Neuronal stem cell (in vitro differentiated cells): ENCODE results near the gene PLSCR2.

Experiments used
- DNase-seq: peaks from one replicate; pipeline ENCODE4 v3.0.0-alpha.2; 2013; ENCODE audit warnings: low spot score
- H2AFZ ChIP-seq: one replicate; pipeline ENCODE4 v1.6.1; 2013; ENCODE audit warnings: mild to moderate bottlenecking, low read length, inconsistent platforms
- H2AK5ac ChIP-seq: 2 replicates; pipeline ENCODE4 v1.6.1; 2013; ENCODE audit warnings: low read depth, mild to moderate bottlenecking, inconsistent platforms, low read length, moderate library complexity, mixed read lengths
- H2BK120ac ChIP-seq: 2 replicates; pipeline ENCODE4 v1.6.1; 2013; ENCODE audit warnings: low read depth, mild to moderate bottlenecking, inconsistent platforms, low read length, moderate library complexity, mixed read lengths
- H2BK12ac ChIP-seq: one replicate; pipeline ENCODE4 v1.6.1; 2013; ENCODE audit warnings: low read length, inconsistent platforms
- H2BK15ac ChIP-seq: 2 replicates; pipeline ENCODE4 v1.6.1; 2013; ENCODE audit warnings: mild to moderate bottlenecking, low read length, inconsistent platforms, mixed read lengths
- H2BK5ac ChIP-seq: one replicate; pipeline ENCODE4 v1.6.1; 2013; ENCODE audit warnings: inconsistent platforms, mild to moderate bottlenecking, low read length, moderate library complexity
- H3K14ac ChIP-seq: one replicate; pipeline ENCODE4 v1.6.1; 2013; ENCODE audit warnings: low read length, inconsistent platforms
- H3K18ac ChIP-seq: 2 replicates; pipeline ENCODE4 v1.6.1; 2013; ENCODE audit warnings: low read length, inconsistent platforms
- H3K23ac ChIP-seq: 2 replicates; pipeline ENCODE4 v1.6.1; 2013; ENCODE audit warnings: low read depth, mild to moderate bottlenecking, mixed read lengths, low read length, inconsistent platforms; ENCODE audit not compliant: poor library complexity
- H3K27ac ChIP-seq: replicated peaks from 3 replicates; pipeline ENCODE4 v1.5.1; 2013; ENCODE audit warnings: low read length, inconsistent platforms
- H3K27me3 ChIP-seq, 3 experiments: 2 replicates each; pipeline ENCODE4 v1.6.1; 2013; ENCODE audit warnings: low read length in 3 of 3, mild to moderate bottlenecking in 2 of 3, inconsistent platforms in 1 of 3, low read depth in 1 of 3, mixed read lengths in 1 of 3, moderate library complexity in 1 of 3; ENCODE audit not compliant: control insufficient read depth in 3 of 3, insufficient read depth in 3 of 3
- H3K36me3 ChIP-seq, 2 donors: replicated peaks in 1 of 2; 2 replicates each; pipeline ENCODE4 v1.6.1; 2013; ENCODE audit warnings: low read length in 2 of 2; ENCODE audit not compliant: control insufficient read depth in 2 of 2, insufficient read depth in 2 of 2
- H3K4ac ChIP-seq: 2 replicates; pipeline ENCODE4 v1.6.1; 2013; ENCODE audit warnings: inconsistent platforms, mild to moderate bottlenecking, low read length, moderate library complexity
- H3K4me1 ChIP-seq, 2 donors: 1 replicate in 1 of 2; 2 replicates in 1 of 2; pipeline ENCODE4 v1.6.1; 2013; ENCODE audit warnings: low read length in 2 of 2, low read depth in 1 of 2; ENCODE audit not compliant: control insufficient read depth in 2 of 2, insufficient read depth in 1 of 2
- H3K4me2 ChIP-seq: one replicate; pipeline ENCODE4 v1.6.1; 2013; ENCODE audit warnings: mild to moderate bottlenecking, low read length, inconsistent platforms; ENCODE audit not compliant: insufficient read depth, poor library complexity, severe bottlenecking
- H3K4me3 ChIP-seq, 2 donors: 2 replicates each; pipeline ENCODE4 v1.5.1; 2013; ENCODE audit warnings: low read length in 2 of 2, mild to moderate bottlenecking in 2 of 2, inconsistent platforms in 1 of 2, moderate library complexity in 1 of 2
- H3K79me1 ChIP-seq: one replicate; pipeline ENCODE4 v1.6.1; 2013; ENCODE audit warnings: low read depth, mild to moderate bottlenecking, inconsistent platforms, low read length, moderate library complexity
- H3K9ac ChIP-seq: one replicate; pipeline ENCODE4 v1.6.1; 2013; ENCODE audit warnings: mild to moderate bottlenecking, low read depth, low read length, inconsistent platforms; ENCODE audit not compliant: poor library complexity
- H3K9me3 ChIP-seq, 2 donors: replicated peaks in 1 of 2; 2 replicates each; pipeline versions ENCODE3 to v1.6.1; 2013; ENCODE audit warnings: low read length in 2 of 2, mild to moderate bottlenecking in 2 of 2, inconsistent platforms in 1 of 2, low read depth in 1 of 2, mixed read lengths in 1 of 2, moderate library complexity in 1 of 2; ENCODE audit not compliant: control insufficient read depth in 2 of 2, insufficient read depth in 1 of 2
- H4K8ac ChIP-seq: one replicate; pipeline ENCODE4 v1.6.1; 2013; ENCODE audit warnings: low read depth, mild to moderate bottlenecking, inconsistent platforms, low read length, moderate library complexity
- H4K91ac ChIP-seq: one replicate; pipeline ENCODE4 v1.6.1; 2013; ENCODE audit warnings: low read length, low read depth, mild to moderate bottlenecking, inconsistent platforms; ENCODE audit not compliant: poor library complexity
- WGBS, 2 donors: extraction: QIAGEN DNeasy Blood & Tissue Kit; methylation state at CpG; one replicate each; pipeline ENCODE4 v1.1.7; 2013; ENCODE audit warnings: missing lambda C conversion rate in 2 of 2, mixed read lengths in 1 of 2; ENCODE audit not compliant: insufficient read length in 2 of 2, insufficient replicate concordance in 1 of 2; ENCODE audit errors: extremely low coverage in 2 of 2; 5-methylcytosine and 5-hydroxymethylcytosine counted together

PLSCR2 gene

DNA sequence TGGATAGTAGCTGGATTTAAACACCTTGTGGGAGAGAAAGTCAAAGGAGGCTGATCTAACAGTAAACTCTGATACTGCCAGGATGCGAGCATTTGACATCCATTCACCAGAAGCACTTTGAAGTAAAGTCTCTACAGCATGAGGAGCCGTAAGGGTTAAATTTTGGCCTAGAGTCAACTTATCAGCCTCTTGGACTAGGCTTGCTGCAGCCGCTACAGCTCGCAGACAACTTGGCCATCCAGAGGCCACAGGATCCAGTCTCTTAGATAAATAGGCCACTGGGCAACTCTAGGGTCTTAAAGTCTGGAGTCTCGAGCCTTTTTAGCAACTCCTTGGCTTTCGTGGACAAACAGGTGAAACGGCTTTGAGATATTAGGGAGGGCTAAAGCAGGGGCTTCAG lies 61.4 kb downstream of the PLSCR2 start:
- Histone ChIP-seq H2BK15ac (no peak overlapping the region), H2AFZ (no peak overlapping the region), H3K79me1 (no peaks in the 10 kb centered on the region), H2BK5ac (no peak overlapping the region), H3K9me3 (peaks cover 2 to 3% of the 10 kb centered on the region in 2 donors), H3K27me3 (no peaks in the 10 kb centered on the region), H3K4me2 (no peak overlapping the region), H3K4me3 (no peak overlapping the region), H3K4me1 (no peaks in the 10 kb centered on the region), H2BK120ac (no peak overlapping the region), H3K27ac (no peak overlapping the region), H3K9ac (no peak overlapping the region), H2BK12ac (no peak overlapping the region), H3K36me3 (no peaks in the 10 kb centered on the region), H2AK5ac (no peak overlapping the region), H3K4ac (no peak overlapping the region), H4K91ac (no peak overlapping the region), H3K23ac (no peak overlapping the region), H4K8ac (no peak overlapping the region), H3K14ac (no peak overlapping the region), H3K18ac (no peak overlapping the region)
- WGBS, 2 donors, result no CpG with 5 or more reads among the region's 7 CpGs
- no peak for DNase-seq

DNA sequence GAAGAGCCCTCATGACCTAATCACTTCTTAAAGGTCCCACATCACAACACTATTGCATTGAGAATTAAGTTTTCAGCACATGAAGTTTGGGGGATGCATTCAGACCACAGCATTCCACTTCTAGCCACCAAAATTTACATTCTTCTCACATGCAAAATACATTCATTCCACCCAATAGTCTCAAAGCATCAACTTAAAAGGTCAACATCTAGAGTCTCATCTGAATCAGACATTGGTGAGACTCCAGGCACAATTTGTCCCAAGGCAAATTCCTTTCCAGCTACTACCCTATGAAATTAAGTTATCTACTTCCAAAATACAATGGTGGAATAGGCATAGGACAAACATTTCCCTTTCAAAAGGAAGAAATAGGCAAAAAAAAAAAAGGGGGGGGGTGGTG lies 64.9 kb downstream of the PLSCR2 start:
- Histone ChIP-seq H3K18ac (no peak overlapping the region), H2BK12ac (no peak overlapping the region), H3K4me2 (no peak overlapping the region), H2AFZ (no peak overlapping the region), H4K91ac (no peak overlapping the region), H2BK5ac (no peak overlapping the region), H3K9ac (no peak overlapping the region), H4K8ac (no peak overlapping the region), H3K9me3 (no peaks in the 10 kb centered on the region), H3K4me3 (no peak overlapping the region), H3K14ac (no peak overlapping the region), H3K27ac (no peak overlapping the region), H2BK15ac (no peak overlapping the region), H3K36me3 (no peaks in the 10 kb centered on the region), H3K79me1 (no peaks in the 10 kb centered on the region), H3K27me3 (no peaks in the 10 kb centered on the region), H3K23ac (no peak overlapping the region), H2BK120ac (no peak overlapping the region), H3K4me1 (no peaks in the 10 kb centered on the region), H2AK5ac (no peak overlapping the region), H3K4ac (no peak overlapping the region)
- no peak for DNase-seq

DNA sequence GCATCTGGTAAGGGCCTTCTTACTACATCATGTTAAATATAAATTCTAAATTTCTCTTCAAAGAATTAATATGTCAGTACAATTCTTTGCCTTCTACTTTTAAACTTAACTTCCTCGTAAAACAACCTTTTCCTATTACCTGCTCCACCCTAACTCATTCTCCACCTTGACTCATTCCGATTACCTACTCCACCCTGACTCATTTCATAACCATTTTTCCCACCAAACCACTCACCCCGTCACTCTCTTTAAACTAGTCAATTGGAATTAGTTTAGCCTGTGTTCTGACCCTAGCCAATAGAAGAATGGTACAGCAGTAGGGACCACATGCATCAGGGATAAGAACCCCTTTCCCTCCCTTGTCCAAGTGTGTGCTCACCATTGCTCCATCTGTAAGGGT lies 65.6 kb downstream of the PLSCR2 start:
- Histone ChIP-seq H3K14ac (no peak overlapping the region), H3K27ac (no peak overlapping the region)
- 98 to 100% methylated on average over 1 to 3 of the region's 3 CpGs for WGBS, 2 donors

DNA sequence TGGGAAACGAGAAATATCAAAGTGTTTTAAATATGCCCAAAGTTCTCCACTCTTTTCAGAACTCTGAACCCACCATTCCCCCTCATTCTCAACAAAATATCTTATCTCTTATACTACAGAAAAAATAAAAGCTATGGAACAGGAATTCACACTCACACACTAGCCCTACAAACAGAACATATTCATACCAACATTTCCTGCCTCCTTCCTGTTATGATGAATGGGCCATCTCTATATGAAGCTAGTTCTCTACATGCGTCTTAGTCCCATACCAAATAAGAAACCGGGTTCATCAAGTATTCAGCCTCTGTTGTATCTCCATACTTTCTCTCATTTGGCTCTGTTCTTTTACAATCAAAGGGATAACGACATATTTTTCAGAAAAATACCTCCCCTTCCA lies 72.6 kb downstream of the PLSCR2 start:
- Histone ChIP-seq H3K4me1 (no peaks in the 10 kb centered on the region), H3K4me2 (no peak overlapping the region), H2BK5ac (no peak overlapping the region), H4K91ac (no peak overlapping the region), H2BK120ac (no peak overlapping the region), H4K8ac (no peak overlapping the region), H3K9me3 (no peaks in the 10 kb centered on the region), H3K27me3 (no peaks in the 10 kb centered on the region), H3K23ac (no peak overlapping the region), H3K18ac (no peak overlapping the region), H3K14ac (no peak overlapping the region), H3K4ac (no peak overlapping the region), H3K79me1 (no peaks in the 10 kb centered on the region), H3K9ac (no peak overlapping the region), H3K4me3 (no peak overlapping the region), H3K36me3 (no peaks in the 10 kb centered on the region), H3K27ac (no peak overlapping the region), H2BK12ac (no peak overlapping the region), H2BK15ac (no peak overlapping the region), H2AFZ (no peak overlapping the region), H2AK5ac (no peak overlapping the region)
- DNase-seq, result no peak
- no CpG with 5 or more reads among the region's 4 CpGs for WGBS, 2 donors

More for the DNA sequence above, 65.6 kb downstream of the PLSCR2 start:
- Histone ChIP-seq H3K4me2 (no peak overlapping the region), H3K4me1 (no peaks in the 10 kb centered on the region), H3K9ac (no peak overlapping the region), H3K4ac (no peak overlapping the region), H2BK15ac (no peak overlapping the region), H3K79me1 (no peaks in the 10 kb centered on the region), H2AFZ (no peak overlapping the region), H3K36me3 (no peaks in the 10 kb centered on the region), H3K4me3 (no peak overlapping the region), H3K18ac (no peak overlapping the region), H4K91ac (no peak overlapping the region), H2BK5ac (no peak overlapping the region), H2BK12ac (no peak overlapping the region), H2AK5ac (no peak overlapping the region), H3K27me3 (no peaks in the 10 kb centered on the region), H3K9me3 (no peaks in the 10 kb centered on the region), H4K8ac (no peak overlapping the region), H3K23ac (no peak overlapping the region), H2BK120ac (no peak overlapping the region)
- no peak for DNase-seq
